ENCODE data around the gene SLC39A9.

Gene SLC39A9

GRCh38 chr14:69471436-69471835 lies 72.9 kb downstream of the SLC39A9 start:
- no peak for TF ChIP-seq ZFP30 (CRISPR knock-in tag; IDR thresholded peaks at IDR 0.05)
- TF ChIP-seq SNAI2 (CRISPR knock-in tag; IDR thresholded peaks at IDR 0.05), result no peak
- TF ChIP-seq CSDC2 (CRISPR knock-in tag; IDR thresholded peaks at IDR 0.05), result no peak
- TF ChIP-seq POU6F1 (CRISPR knock-in tag; IDR thresholded peaks at IDR 0.05; ENCODE audit: borderline replicate concordance, low read depth), result no peak
- TF ChIP-seq, protein P1, sequence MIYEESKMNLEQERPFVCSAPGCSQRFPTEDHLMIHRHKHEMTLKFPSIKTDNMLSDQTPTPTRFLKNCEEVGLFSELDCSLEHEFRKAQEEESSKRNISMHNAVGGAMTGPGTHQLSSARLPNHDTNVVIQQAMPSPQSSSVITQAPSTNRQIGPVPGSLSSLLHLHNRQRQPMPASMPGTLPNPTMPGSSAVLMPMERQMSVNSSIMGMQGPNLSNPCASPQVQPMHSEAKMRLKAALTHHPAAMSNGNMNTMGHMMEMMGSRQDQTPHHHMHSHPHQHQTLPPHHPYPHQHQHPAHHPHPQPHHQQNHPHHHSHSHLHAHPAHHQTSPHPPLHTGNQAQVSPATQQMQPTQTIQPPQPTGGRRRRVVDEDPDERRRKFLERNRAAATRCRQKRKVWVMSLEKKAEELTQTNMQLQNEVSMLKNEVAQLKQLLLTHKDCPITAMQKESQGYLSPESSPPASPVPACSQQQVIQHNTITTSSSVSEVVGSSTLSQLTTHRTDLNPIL (CRISPR knock-in tag; IDR thresholded peaks at IDR 0.05; ENCODE audit: low read depth), result no peak
- no peak for TF ChIP-seq ZNF8 (CRISPR knock-in tag; IDR thresholded peaks at IDR 0.05)
- TF ChIP-seq, protein P2, sequence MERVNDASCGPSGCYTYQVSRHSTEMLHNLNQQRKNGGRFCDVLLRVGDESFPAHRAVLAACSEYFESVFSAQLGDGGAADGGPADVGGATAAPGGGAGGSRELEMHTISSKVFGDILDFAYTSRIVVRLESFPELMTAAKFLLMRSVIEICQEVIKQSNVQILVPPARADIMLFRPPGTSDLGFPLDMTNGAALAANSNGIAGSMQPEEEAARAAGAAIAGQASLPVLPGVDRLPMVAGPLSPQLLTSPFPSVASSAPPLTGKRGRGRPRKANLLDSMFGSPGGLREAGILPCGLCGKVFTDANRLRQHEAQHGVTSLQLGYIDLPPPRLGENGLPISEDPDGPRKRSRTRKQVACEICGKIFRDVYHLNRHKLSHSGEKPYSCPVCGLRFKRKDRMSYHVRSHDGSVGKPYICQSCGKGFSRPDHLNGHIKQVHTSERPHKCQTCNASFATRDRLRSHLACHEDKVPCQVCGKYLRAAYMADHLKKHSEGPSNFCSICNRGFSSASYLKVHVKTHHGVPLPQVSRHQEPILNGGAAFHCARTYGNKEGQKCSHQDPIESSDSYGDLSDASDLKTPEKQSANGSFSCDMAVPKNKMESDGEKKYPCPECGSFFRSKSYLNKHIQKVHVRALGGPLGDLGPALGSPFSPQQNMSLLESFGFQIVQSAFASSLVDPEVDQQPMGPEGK (CRISPR knock-in tag; IDR thresholded peaks at IDR 0.05; ENCODE audit: borderline replicate concordance), result no peak
- no peak for TF ChIP-seq ESRRG (CRISPR knock-in tag; IDR thresholded peaks at IDR 0.05)
- TF ChIP-seq CSRNP3 (CRISPR knock-in tag; IDR thresholded peaks at IDR 0.05), result no peak
- TF ChIP-seq TOX (CRISPR knock-in tag; IDR thresholded peaks at IDR 0.05; ENCODE audit: borderline replicate concordance), result no peak
- TF ChIP-seq OSR1 (CRISPR knock-in tag; IDR thresholded peaks at IDR 0.05), result no peak
- no peak for TF ChIP-seq ISL1 (CRISPR knock-in tag; IDR thresholded peaks at IDR 0.05)
- no peak for TF ChIP-seq ZC3H10 (CRISPR knock-in tag; IDR thresholded peaks at IDR 0.05)
- TF ChIP-seq GLIS3 (CRISPR knock-in tag; IDR thresholded peaks at IDR 0.05), result no peak
- TF ChIP-seq, protein P3, sequence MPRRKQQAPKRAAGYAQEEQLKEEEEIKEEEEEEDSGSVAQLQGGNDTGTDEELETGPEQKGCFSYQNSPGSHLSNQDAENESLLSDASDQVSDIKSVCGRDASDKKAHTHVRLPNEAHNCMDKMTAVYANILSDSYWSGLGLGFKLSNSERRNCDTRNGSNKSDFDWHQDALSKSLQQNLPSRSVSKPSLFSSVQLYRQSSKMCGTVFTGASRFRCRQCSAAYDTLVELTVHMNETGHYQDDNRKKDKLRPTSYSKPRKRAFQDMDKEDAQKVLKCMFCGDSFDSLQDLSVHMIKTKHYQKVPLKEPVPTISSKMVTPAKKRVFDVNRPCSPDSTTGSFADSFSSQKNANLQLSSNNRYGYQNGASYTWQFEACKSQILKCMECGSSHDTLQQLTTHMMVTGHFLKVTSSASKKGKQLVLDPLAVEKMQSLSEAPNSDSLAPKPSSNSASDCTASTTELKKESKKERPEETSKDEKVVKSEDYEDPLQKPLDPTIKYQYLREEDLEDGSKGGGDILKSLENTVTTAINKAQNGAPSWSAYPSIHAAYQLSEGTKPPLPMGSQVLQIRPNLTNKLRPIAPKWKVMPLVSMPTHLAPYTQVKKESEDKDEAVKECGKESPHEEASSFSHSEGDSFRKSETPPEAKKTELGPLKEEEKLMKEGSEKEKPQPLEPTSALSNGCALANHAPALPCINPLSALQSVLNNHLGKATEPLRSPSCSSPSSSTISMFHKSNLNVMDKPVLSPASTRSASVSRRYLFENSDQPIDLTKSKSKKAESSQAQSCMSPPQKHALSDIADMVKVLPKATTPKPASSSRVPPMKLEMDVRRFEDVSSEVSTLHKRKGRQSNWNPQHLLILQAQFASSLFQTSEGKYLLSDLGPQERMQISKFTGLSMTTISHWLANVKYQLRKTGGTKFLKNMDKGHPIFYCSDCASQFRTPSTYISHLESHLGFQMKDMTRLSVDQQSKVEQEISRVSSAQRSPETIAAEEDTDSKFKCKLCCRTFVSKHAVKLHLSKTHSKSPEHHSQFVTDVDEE (CRISPR knock-in tag; IDR thresholded peaks at IDR 0.05), result no peak
- no peak for TF ChIP-seq ARNTL (CRISPR knock-in tag; IDR thresholded peaks at IDR 0.05; ENCODE audit: borderline replicate concordance, low read depth)
- no peak for ATAC-seq

DNA sequence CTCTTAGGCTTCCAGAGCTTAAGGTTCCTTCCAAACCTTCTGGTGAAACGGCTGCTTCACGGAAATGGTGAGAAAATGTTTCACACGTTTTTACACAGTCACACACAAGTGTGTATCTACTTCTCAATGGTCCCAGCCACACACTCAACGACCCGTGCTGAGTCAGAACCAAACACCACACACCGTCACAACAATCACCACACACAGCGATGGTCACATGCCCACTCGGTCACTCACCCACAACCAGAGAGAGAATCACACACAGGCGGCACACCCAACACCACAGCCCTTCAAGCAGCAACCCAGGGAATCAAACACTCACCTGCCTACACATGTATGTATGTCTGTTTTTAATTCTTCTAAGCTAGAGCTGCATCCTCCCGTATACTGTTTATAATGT lies 73.4 kb downstream of the SLC39A9 start:
- no peak for ATAC-seq
- TF ChIP-seq ISL1 (CRISPR knock-in tag; IDR thresholded peaks at IDR 0.05) (no peak), TOX (CRISPR knock-in tag; IDR thresholded peaks at IDR 0.05; ENCODE audit: borderline replicate concordance) (no peak), TCF4 (CRISPR knock-in tag; IDR thresholded peaks at IDR 0.05; ENCODE audit: borderline replicate concordance) (no peak), GLIS3 (CRISPR knock-in tag; IDR thresholded peaks at IDR 0.05) (no peak), BACH2 (CRISPR knock-in tag; IDR thresholded peaks at IDR 0.05; ENCODE audit: borderline replicate concordance) (no peak), ESRRG (CRISPR knock-in tag; IDR thresholded peaks at IDR 0.05) (no peak), ZNF70 (CRISPR knock-in tag; IDR thresholded peaks at IDR 0.05) (no peak), ARNTL (CRISPR knock-in tag; IDR thresholded peaks at IDR 0.05; ENCODE audit: borderline replicate concordance, low read depth) (no peak), CSDC2 (CRISPR knock-in tag; IDR thresholded peaks at IDR 0.05) (no peak), RARB (CRISPR knock-in tag; IDR thresholded peaks at IDR 0.05) (no peak), CSRNP3 (CRISPR knock-in tag; IDR thresholded peaks at IDR 0.05) (no peak), OSR1 (CRISPR knock-in tag; IDR thresholded peaks at IDR 0.05) (no peak), ZC3H10 (CRISPR knock-in tag; IDR thresholded peaks at IDR 0.05) (no peak), ZFP3 (CRISPR knock-in tag; IDR thresholded peaks at IDR 0.05) (no peak), ZFP30 (CRISPR knock-in tag; IDR thresholded peaks at IDR 0.05) (no peak)
- TF ChIP-seq, protein P2 (CRISPR knock-in tag; IDR thresholded peaks at IDR 0.05; ENCODE audit: borderline replicate concordance), result no peak
- TF ChIP-seq, protein P3 (CRISPR knock-in tag; IDR thresholded peaks at IDR 0.05), result no peak

All from SK-N-SH treated with all-trans-retinoic acid at 6 μM for 48 hours (cell line).